ENCODE results near the gene FBXL2.

FBXL2 gene

DNA sequence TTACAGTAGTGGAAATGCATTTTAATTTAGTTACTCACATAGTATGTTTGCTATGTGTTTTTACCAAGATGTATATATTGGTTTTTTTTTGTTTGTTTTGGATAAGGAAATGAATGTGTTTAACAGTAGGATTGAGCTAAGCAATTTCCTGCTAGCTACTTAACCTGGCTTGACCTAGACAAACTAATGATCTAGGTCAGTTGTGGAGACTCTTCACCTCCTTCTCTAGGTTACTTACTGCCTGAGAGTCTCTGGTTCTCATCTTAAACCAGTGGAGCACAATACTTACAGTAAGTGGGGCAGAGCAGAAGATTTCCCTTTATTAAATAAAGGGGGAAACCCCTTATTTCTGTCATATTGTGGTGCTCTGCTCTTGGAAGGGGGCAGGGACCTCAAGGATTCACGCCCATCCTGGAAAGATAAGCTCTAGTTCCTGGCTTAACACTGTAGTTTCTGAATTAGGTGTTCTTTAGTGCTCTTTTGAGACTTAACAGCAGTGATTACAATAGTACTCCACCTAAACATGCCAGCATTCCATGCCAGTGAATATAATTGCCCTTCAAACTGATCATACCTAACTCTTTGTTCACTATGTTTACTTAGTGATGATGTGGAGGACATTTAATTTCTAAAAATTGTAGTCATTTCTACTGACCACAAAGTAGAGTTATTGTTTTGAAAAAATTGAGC, 83.0 kb downstream of the FBXL2 start:
- TF ChIP-seq, protein P1, sequence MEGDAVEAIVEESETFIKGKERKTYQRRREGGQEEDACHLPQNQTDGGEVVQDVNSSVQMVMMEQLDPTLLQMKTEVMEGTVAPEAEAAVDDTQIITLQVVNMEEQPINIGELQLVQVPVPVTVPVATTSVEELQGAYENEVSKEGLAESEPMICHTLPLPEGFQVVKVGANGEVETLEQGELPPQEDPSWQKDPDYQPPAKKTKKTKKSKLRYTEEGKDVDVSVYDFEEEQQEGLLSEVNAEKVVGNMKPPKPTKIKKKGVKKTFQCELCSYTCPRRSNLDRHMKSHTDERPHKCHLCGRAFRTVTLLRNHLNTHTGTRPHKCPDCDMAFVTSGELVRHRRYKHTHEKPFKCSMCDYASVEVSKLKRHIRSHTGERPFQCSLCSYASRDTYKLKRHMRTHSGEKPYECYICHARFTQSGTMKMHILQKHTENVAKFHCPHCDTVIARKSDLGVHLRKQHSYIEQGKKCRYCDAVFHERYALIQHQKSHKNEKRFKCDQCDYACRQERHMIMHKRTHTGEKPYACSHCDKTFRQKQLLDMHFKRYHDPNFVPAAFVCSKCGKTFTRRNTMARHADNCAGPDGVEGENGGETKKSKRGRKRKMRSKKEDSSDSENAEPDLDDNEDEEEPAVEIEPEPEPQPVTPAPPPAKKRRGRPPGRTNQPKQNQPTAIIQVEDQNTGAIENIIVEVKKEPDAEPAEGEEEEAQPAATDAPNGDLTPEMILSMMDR (IDR thresholded peaks at IDR 0.05; ENCODE audit: low read depth, low read length, missing control alignments): no peak
- no peak for DNase-seq (ENCODE audit: extremely low read depth, low read depth)
- no peak overlapping the region for H3K4me3 ChIP-seq (replicated peaks; ENCODE audit: low read depth, low read length)

DNA sequence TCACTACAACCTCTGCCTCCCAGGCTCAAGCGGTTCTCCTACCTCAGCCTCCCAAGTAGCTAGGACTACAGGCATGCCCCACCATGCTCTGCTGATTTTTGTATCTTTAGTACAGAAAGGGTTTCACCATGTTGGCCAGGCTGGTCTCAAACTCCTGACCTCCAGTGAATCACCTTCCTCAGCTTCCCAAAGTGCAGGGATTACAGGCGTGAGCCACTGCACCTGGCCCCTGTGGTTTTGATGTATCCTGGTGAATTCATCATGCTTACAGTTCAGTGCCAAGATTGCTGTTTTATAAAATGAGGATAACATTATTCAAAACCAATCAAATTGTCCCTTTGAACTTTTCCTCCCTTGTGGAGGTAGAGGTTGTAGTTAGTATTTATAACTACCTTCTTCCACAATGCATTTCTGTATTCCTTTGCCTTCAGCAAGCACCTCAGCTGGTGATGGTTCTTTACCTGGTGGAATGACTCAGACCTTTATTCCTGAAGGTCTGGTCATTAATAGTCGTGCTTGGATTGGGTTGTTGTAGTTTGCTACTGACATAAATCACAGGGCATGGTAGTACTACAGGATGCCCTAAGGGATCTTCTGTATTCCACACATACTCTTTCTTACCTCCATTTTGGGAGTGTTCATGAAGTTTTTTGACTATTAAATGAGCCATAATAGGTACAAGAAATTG, 86.0 kb downstream of the FBXL2 start:
- TF ChIP-seq, protein P1 (IDR thresholded peaks at IDR 0.05; ENCODE audit: low read depth, low read length, missing control alignments): no peak
- no peak overlapping the region for H3K4me3 ChIP-seq (replicated peaks; ENCODE audit: low read depth, low read length)
- no peak for DNase-seq (ENCODE audit: extremely low read depth, low read depth)

DNA sequence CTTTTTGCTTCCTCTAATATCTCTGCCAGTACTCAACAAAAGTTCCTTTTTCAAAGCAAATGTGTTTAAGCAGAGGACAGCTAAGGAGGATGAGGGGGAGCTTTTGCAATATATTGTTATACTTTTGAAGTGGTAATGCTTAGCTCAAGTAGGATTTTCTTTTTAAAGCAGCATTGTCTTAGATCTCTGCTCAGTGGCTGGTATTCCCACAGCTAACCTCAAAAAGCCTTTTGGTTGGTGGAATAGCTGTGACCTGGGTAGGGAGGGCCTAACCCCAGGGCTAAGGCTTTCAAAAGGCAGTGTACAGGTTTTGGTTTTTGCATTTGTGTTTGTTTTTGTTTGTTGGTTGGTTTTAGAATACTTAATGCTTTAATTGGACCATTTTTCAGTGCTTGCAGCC, 86.8 kb downstream of the FBXL2 start:
- DNase-seq (ENCODE audit: extremely low read depth, low read depth): no peak
- H3K4me3 ChIP-seq (replicated peaks; ENCODE audit: low read depth, low read length): no peak overlapping the region
- TF ChIP-seq, protein P1 (IDR thresholded peaks at IDR 0.05; ENCODE audit: low read depth, low read length, missing control alignments): no peak

DNA sequence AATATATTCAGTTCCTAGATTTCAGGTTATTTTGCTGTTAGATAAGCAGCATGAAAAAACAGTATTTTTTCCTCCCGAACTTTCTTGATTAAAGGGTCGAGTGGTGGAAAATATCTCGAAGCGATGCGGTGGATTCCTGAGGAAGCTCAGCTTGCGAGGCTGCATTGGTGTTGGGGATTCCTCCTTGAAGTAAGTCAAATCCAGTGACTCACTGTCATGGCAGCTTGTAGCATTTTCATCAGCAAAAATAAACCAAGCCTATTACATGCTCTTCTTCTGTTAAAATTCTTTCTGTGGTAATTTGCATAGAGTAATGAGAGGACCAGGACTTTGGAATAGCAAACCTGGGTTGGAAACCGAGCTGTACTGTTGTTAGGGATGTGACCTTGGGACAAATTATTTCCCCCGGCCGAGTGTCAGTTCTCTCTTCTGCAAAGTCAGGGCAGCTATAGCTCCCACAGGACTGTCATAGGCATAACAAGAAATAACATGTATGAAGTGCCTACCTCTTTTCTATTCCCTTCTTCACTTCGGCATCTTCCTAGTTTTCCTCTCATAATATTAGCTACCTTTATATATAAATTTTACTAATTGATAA, 87.4 kb downstream of the FBXL2 start:
- H3K4me3 ChIP-seq (replicated peaks; ENCODE audit: low read depth, low read length): no peak overlapping the region
- TF ChIP-seq, protein P1 (IDR thresholded peaks at IDR 0.05; ENCODE audit: low read depth, low read length, missing control alignments): no peak
- no peak for DNase-seq (ENCODE audit: extremely low read depth, low read depth)

GRCh38 chr3:33372218-33373081, 95.2 kb downstream of the FBXL2 start:
- DNase-seq (ENCODE audit: extremely low read depth, low read depth): no peak
- TF ChIP-seq, protein P1 (IDR thresholded peaks at IDR 0.05; ENCODE audit: low read depth, low read length, missing control alignments): peak; percentile 91
- no peak overlapping the region for H3K4me3 ChIP-seq (replicated peaks; ENCODE audit: low read depth, low read length)

- no peak for DNase-seq (ENCODE audit: extremely low read depth, low read depth)
- TF ChIP-seq, protein P1 (IDR thresholded peaks at IDR 0.05; ENCODE audit: low read depth, low read length, missing control alignments): no peak
- no peak overlapping the region for H3K4me3 ChIP-seq (replicated peaks; ENCODE audit: low read depth, low read length)
Observed at GRCh38 chr3:33373082-33373437, 95.8 kb downstream of the FBXL2 start.

Measured in HFF-Myc (cell line).